SIG-M5 (cell line): Measurements from ENCODE around the gene ZDHHC3.
"Not testable (repeated sequence)": the region's sequence is repeated elsewhere in the genome, so short reads cannot be mapped to it uniquely, and the experiment has no call there.

Source experiments
- DNase-seq: peaks from one replicate; lab custom pipeline; 2025; lab: John Stamatoyannopoulos, UW

ZDHHC3 gene

GRCh38 chr3:44963571-44964325, 12.2 kb downstream of the ZDHHC3 start:
- DNase-seq = no peak

GRCh38 chr3:44962621-44963393, 13.2 kb downstream of the ZDHHC3 start:
- no peak for DNase-seq

GRCh38 chr3:44961888-44962287, 14.1 kb downstream of the ZDHHC3 start:
- DNase-seq = no peak

- no peak for DNase-seq
These were observed 15.5 kb downstream of the ZDHHC3 start for GRCh38 chr3:44960387-44961026.

- no peak for DNase-seq
These were observed 17.6 kb downstream of the ZDHHC3 start for GRCh38 chr3:44958386-44958785.

GRCh38 chr3:44957986-44958385, 18.0 kb downstream of the ZDHHC3 start:
- no peak for DNase-seq

- no peak for DNase-seq
These were observed 20.1 kb downstream of the ZDHHC3 start for GRCh38 chr3:44955917-44956316.

- DNase-seq = peak; percentile 63
These were observed 21.0 kb downstream of the ZDHHC3 start for GRCh38 chr3:44954962-44955361.

- no peak for DNase-seq
These were observed 21.7 kb downstream of the ZDHHC3 start for GRCh38 chr3:44954304-44954703.

GRCh38 chr3:44952689-44953088, 23.3 kb downstream of the ZDHHC3 start:
- no peak for DNase-seq

GRCh38 chr3:44950275-44950734, 25.7 kb downstream of the ZDHHC3 start:
- no peak for DNase-seq

- DNase-seq = not testable (repeated sequence)
These were observed 26.2 kb downstream of the ZDHHC3 start for GRCh38 chr3:44949770-44950169.

- DNase-seq = no peak
These were observed 27.7 kb downstream of the ZDHHC3 start for GRCh38 chr3:44948239-44948638.

GRCh38 chr3:44942202-44942921, 33.6 kb downstream of the ZDHHC3 start:
- DNase-seq = no peak

- DNase-seq = no peak
These were observed 36.4 kb downstream of the ZDHHC3 start for GRCh38 chr3:44939581-44940036.

- no peak for DNase-seq
These were observed 42.7 kb downstream of the ZDHHC3 start for GRCh38 chr3:44932986-44933944.

- DNase-seq = no peak
These were observed 43.7 kb downstream of the ZDHHC3 start for GRCh38 chr3:44932271-44932670.

GRCh38 chr3:44931791-44932190, 44.2 kb downstream of the ZDHHC3 start:
- no peak for DNase-seq

- no peak for DNase-seq
These were observed 45.1 kb downstream of the ZDHHC3 start for GRCh38 chr3:44930911-44931310.

- DNase-seq = no peak
These were observed 46.2 kb downstream of the ZDHHC3 start for GRCh38 chr3:44929782-44930181.

GRCh38 chr3:44927371-44927770, 48.6 kb downstream of the ZDHHC3 start:
- no peak for DNase-seq
